Tibial nerve (tissue), 3 donors: Measurements from ENCODE around the gene STXBP6.

Experiments
- CTCF ChIP-seq, 5 experiments: fragments of 200-600 bp in 3 of 5; fragments of 450-650 bp in 2 of 5; sonication (generic) in 3 of 5; IDR thresholded peaks; one replicate each; pipeline ENCODE4 v1.5.1; 2016 to 2019; ENCODE audit warnings: antibody characterized with exemption in 5 of 5, mild to moderate bottlenecking in 3 of 5, moderate library complexity in 2 of 5
- POLR2A ChIP-seq, 2 donors: fragments of 450-650 bp; IDR thresholded peaks; one replicate each; pipeline ENCODE4 v1.6.1; 2017; ENCODE audit warnings: antibody characterized with exemption in 2 of 2, mild to moderate bottlenecking in 2 of 2, moderate library complexity in 2 of 2

- TF ChIP-seq CTCF (IDR thresholded peaks at IDR 0.05), result no peak
- no peak for TF ChIP-seq POLR2A (IDR thresholded peaks at IDR 0.05)
Measured at GRCh38 chr14:24853446-24853845, 196.5 kb downstream of the STXBP6 start.
